ENCODE results near the gene OR52M1.

GRCh38 chr11:4547416-4547815 is 2.4 kb downstream of the OR52M1 start:
- no peak for TF ChIP-seq EZH2 (IDR thresholded peaks at IDR 0.05; ENCODE audit: low read length)
- TF ChIP-seq CTCF (optimal IDR thresholded peaks at IDR 0.05 in 1 of 3, IDR thresholded peaks at IDR 0.05 in 1 of 3, conservative IDR thresholded peaks at IDR 0.05 in 1 of 3; ENCODE audit: extremely low read depth in 1 of 3, insufficient read depth in 2 of 3, low read length in 3 of 3), result no peak
